HepG2 (cell line): ENCODE measurements around the gene ARFGAP2. TPM values are rescaled to one million over a fixed set of nuclear protein-coding genes. Genes with fewer than 3 reads are reported as not detected.

Experiments used
- MATR3 ChIP-seq: sonication (generic); formaldehyde crosslinking; IDR thresholded peaks from 2 replicates; pipeline ENCODE4 v1.4.0; 2020; ENCODE audit warnings: missing genetic modification reagents
- NCOR1 ChIP-seq: fragments of 200-600 bp; sonication (generic); IDR thresholded peaks from 2 replicates; pipeline ENCODE4 v1.7.0; 2017; ENCODE audit warnings: antibody characterized with exemption, low read length, borderline replicate concordance
- NPAS2 ChIP-seq: sonication (generic); formaldehyde crosslinking; IDR thresholded peaks from 2 replicates; pipeline ENCODE4 v1.8.0; 2022; ENCODE audit warnings: mild to moderate bottlenecking, missing genetic modification reagents, borderline replicate concordance
- TBX2 ChIP-seq: sonication (generic); formaldehyde crosslinking; IDR thresholded peaks from 2 replicates; pipeline ENCODE4 v1.5.0; 2020; ENCODE audit warnings: missing genetic modification reagents, mild to moderate bottlenecking, borderline replicate concordance
- WIZ ChIP-seq: sonication (generic); formaldehyde crosslinking; IDR thresholded peaks from 2 replicates; pipeline ENCODE4 v1.5.1; 2020; ENCODE audit warnings: mild to moderate bottlenecking, missing genetic modification reagents
- ZFYVE20 ChIP-seq: sonication (generic); formaldehyde crosslinking; IDR thresholded peaks from 2 replicates; pipeline ENCODE4 v1.8.0; 2023; ENCODE audit warnings: low read depth, mild to moderate bottlenecking, moderate library complexity, missing genetic modification reagents, borderline replicate concordance
- ZMAT3 ChIP-seq: sonication (generic); formaldehyde crosslinking; conservative IDR thresholded peaks from 2 replicates; pipeline ENCODE4 v1.7.0; 2021; ENCODE audit warnings: missing genetic modification reagents
- ZNF12 ChIP-seq: sonication (generic); formaldehyde crosslinking; IDR thresholded peaks from 2 replicates; pipeline ENCODE4 v1.5.0; 2020; ENCODE audit warnings: missing genetic modification reagents
- ZNF24 ChIP-seq: fragments of 450-650 bp; IDR thresholded peaks from 2 replicates; pipeline ENCODE4 v1.6.1; 2017; ENCODE audit warnings: antibody characterized with exemption, mild to moderate bottlenecking
- ZNF326 ChIP-seq: sonication (generic); formaldehyde crosslinking; IDR thresholded peaks from 2 replicates; pipeline ENCODE4 v1.4.0; 2020; ENCODE audit warnings: missing genetic modification reagents, borderline replicate concordance
- ZNF562 ChIP-seq: sonication (generic); formaldehyde crosslinking; IDR thresholded peaks from 2 replicates; pipeline ENCODE4 v1.8.0; 2022; ENCODE audit warnings: missing genetic modification reagents, borderline replicate concordance
- ZNF781 ChIP-seq: sonication (generic); formaldehyde crosslinking; IDR thresholded peaks from 2 replicates; pipeline ENCODE4 v1.5.1; 2020; ENCODE audit warnings: borderline replicate concordance, mild to moderate bottlenecking, missing genetic modification reagents; ENCODE audit errors: not compliant biosample characterization
- ZSCAN25 ChIP-seq: sonication (generic); formaldehyde crosslinking; IDR thresholded peaks from 2 replicates; pipeline ENCODE4 v1.8.0; 2022; ENCODE audit warnings: mild to moderate bottlenecking, missing genetic modification reagents
- polyA plus RNA-seq, 8 experiments: library from polyadenylated mRNA; depleted of rRNA in 3 of 8; stranded (reverse) in 7 of 8; unstranded in 1 of 8; fragments of >200 nt; fragmentation: Illumina TruSeq in 4 of 8; extraction: Trizol in 4 of 8; gene quantifications; 2 replicates each; pipeline versions ENCODE4 v1.2.1 to v1.2.3, GENCODE V29; 2011 to 2016; ENCODE audit warnings: low read depth in 4 of 8, missing spikeins in 1 of 8, mixed read lengths in 1 of 8; ENCODE audit not compliant: insufficient read depth in 1 of 8
- total RNA-seq, 5 experiments: library from RNA; depleted of rRNA; stranded (reverse); fragments of >200 nt; fragmentation: Illumina TruSeq; extraction: Trizol; gene quantifications; 2 replicates each; pipeline ENCODE4 v1.2.3, GENCODE V29; 2016; ENCODE audit warnings: low read depth in 1 of 5
- TF ChIP-seq, protein P1 (sequence below): IDR thresholded peaks from 2 replicates; pipeline ENCODE4 v1.6.1; 2012; ENCODE audit warnings: inconsistent platforms
- TF ChIP-seq, protein P2 (sequence below): sonication (generic); formaldehyde crosslinking; IDR thresholded peaks from 2 replicates; pipeline ENCODE4 v1.4.0; 2020; ENCODE audit warnings: missing genetic modification reagents; ENCODE audit errors: not compliant biosample characterization
- TF ChIP-seq, protein P3 (sequence below): sonication (generic); formaldehyde crosslinking; IDR thresholded peaks from 2 replicates; pipeline ENCODE4 v1.4.0; 2020; ENCODE audit warnings: missing genetic modification reagents
- TF ChIP-seq, protein P4 (sequence below): sonication (generic); formaldehyde crosslinking; IDR thresholded peaks from 2 replicates; pipeline ENCODE4 v1.4.0; 2020; ENCODE audit warnings: missing genetic modification reagents

The ARFGAP2 gene
- total and polyA plus RNA-seq, 2 of the 13 experiments (the other 11 are each of a cell fraction or from before 2014, with no cell fraction given), result 32.3 to 75.3 TPM

DNA sequence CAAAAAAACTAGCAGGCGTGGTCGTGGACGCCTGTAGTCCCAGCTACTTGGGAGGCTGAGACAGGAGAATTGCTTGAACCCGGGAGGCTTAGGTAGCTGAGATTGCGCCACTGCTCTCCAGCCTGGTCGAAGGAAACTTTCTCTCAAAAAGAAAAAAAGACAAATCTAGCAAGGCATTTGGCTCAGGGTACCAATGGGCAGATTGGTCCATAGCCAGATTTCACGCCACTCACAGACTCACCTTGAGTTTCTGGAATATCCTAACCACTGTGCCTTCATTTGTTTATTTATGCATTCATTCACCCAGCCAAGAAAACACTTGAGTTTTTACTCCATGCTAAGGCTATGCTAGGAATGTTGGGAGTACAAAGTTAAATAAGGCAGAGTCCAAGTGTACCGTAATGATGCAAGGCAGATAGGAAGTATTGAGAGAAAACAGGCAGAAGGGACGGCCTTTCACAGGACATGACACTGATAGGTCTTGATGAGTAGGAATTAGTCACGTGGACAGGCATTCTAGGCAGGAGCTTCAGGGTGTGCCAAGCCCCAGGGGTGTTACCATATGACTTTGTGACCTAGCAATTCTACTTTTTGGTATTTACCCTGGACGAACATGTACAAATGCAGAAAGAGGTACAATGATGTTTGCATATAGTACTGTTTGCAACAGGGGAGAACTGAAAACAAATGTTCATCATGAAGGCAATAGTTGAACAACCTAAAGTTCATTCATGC is 12.6 kb upstream of the ARFGAP2 start (continued):
- TF ChIP-seq ZNF12 (peak; percentile 63; the same call in 1 of the 2 replicates), MATR3 (no peak), ZMAT3 (0 out of 2 replicates have a peak, but pooled peaks have one; percentile 25), TBX2 (peak; percentile 71; the same call in 1 of the 2 replicates), NCOR1 (peak; percentile 89), ZSCAN25 (CRISPR knock-in tag) (peak; percentile 27; the same call in 1 of the 2 replicates), WIZ (CRISPR knock-in tag) (no peak), NPAS2 (CRISPR knock-in tag) (0 out of 2 replicates have a peak, but pooled peaks have one; percentile 43), ZNF562 (CRISPR knock-in tag) (no peak), ZNF326 (CRISPR knock-in tag) (no peak; the same call in 1 of the 2 replicates), ZNF24 (peak; percentile 92), ZFYVE20 (CRISPR knock-in tag) (no peak), ZNF781 (CRISPR knock-in tag) (no peak)
- TF ChIP-seq, protein P1, sequence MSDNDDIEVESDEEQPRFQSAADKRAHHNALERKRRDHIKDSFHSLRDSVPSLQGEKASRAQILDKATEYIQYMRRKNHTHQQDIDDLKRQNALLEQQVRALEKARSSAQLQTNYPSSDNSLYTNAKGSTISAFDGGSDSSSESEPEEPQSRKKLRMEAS, result peak; percentile 46; the same call in 1 of the 2 replicates
- TF ChIP-seq, protein P2, sequence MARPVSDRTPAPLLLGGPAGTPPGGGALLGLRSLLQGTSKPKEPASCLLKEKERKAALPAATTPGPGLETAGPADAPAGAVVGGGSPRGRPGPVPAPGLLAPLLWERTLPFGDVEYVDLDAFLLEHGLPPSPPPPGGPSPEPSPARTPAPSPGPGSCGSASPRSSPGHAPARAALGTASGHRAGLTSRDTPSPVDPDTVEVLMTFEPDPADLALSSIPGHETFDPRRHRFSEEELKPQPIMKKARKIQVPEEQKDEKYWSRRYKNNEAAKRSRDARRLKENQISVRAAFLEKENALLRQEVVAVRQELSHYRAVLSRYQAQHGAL (CRISPR knock-in tag), result no peak
- TF ChIP-seq, protein P3, sequence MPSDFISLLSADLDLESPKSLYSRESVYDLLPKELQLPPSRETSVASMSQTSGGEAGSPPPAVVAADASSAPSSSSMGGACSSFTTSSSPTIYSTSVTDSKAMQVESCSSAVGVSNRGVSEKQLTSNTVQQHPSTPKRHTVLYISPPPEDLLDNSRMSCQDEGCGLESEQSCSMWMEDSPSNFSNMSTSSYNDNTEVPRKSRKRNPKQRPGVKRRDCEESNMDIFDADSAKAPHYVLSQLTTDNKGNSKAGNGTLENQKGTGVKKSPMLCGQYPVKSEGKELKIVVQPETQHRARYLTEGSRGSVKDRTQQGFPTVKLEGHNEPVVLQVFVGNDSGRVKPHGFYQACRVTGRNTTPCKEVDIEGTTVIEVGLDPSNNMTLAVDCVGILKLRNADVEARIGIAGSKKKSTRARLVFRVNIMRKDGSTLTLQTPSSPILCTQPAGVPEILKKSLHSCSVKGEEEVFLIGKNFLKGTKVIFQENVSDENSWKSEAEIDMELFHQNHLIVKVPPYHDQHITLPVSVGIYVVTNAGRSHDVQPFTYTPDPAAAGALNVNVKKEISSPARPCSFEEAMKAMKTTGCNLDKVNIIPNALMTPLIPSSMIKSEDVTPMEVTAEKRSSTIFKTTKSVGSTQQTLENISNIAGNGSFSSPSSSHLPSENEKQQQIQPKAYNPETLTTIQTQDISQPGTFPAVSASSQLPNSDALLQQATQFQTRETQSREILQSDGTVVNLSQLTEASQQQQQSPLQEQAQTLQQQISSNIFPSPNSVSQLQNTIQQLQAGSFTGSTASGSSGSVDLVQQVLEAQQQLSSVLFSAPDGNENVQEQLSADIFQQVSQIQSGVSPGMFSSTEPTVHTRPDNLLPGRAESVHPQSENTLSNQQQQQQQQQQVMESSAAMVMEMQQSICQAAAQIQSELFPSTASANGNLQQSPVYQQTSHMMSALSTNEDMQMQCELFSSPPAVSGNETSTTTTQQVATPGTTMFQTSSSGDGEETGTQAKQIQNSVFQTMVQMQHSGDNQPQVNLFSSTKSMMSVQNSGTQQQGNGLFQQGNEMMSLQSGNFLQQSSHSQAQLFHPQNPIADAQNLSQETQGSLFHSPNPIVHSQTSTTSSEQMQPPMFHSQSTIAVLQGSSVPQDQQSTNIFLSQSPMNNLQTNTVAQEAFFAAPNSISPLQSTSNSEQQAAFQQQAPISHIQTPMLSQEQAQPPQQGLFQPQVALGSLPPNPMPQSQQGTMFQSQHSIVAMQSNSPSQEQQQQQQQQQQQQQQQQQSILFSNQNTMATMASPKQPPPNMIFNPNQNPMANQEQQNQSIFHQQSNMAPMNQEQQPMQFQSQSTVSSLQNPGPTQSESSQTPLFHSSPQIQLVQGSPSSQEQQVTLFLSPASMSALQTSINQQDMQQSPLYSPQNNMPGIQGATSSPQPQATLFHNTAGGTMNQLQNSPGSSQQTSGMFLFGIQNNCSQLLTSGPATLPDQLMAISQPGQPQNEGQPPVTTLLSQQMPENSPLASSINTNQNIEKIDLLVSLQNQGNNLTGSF, result no peak
- TF ChIP-seq, protein P4, sequence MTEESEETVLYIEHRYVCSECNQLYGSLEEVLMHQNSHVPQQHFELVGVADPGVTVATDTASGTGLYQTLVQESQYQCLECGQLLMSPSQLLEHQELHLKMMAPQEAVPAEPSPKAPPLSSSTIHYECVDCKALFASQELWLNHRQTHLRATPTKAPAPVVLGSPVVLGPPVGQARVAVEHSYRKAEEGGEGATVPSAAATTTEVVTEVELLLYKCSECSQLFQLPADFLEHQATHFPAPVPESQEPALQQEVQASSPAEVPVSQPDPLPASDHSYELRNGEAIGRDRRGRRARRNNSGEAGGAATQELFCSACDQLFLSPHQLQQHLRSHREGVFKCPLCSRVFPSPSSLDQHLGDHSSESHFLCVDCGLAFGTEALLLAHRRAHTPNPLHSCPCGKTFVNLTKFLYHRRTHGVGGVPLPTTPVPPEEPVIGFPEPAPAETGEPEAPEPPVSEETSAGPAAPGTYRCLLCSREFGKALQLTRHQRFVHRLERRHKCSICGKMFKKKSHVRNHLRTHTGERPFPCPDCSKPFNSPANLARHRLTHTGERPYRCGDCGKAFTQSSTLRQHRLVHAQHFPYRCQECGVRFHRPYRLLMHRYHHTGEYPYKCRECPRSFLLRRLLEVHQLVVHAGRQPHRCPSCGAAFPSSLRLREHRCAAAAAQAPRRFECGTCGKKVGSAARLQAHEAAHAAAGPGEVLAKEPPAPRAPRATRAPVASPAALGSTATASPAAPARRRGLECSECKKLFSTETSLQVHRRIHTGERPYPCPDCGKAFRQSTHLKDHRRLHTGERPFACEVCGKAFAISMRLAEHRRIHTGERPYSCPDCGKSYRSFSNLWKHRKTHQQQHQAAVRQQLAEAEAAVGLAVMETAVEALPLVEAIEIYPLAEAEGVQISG (CRISPR knock-in tag), result peak; percentile 50
- TF ChIP-seq, all 625 proteins: peak for 188
